Upper lobe of left lung (tissue), 6 donors: ENCODE data around the gene ST3GAL5. TPM values are rescaled to one million over a fixed set of nuclear protein-coding genes. Genes with fewer than 3 reads are reported as not detected.
A peak's percentile ranks its signal among the peaks of the same experiment; 100 is the strongest.

Experiments
- ATAC-seq, 2 donors: fragments of 200-7000 bp; cut with Tn5 transposase; one replicate each; pipeline ENCODE4 v1.9.1; 2022; ENCODE audit warnings: mild to moderate bottlenecking in 2 of 2, moderate library complexity in 2 of 2; ENCODE audit not compliant: low FRiP score in 2 of 2
- DNase-seq, 2 donors: peaks; one replicate each; pipeline ENCODE4 v3.0.0-alpha.2; 2019 to 2020
- H3K27ac ChIP-seq, 4 donors: fragments of 200-600 bp; sonication (generic); one replicate each; pipeline ENCODE4 v1.5.1; 2016 to 2019
- H3K27me3 ChIP-seq, 4 donors: fragments of 200-600 bp; sonication (generic); one replicate each; pipeline ENCODE4 v1.5.1; 2017 to 2019
- H3K36me3 ChIP-seq, 4 donors: fragments of 200-600 bp; sonication (generic); one replicate each; pipeline ENCODE4 v1.5.1; 2016 to 2019
- H3K4me1 ChIP-seq, 4 donors: fragments of 200-600 bp; sonication (generic); one replicate each; pipeline ENCODE4 v1.5.1; 2018 to 2019
- H3K4me3 ChIP-seq, 4 donors: fragments of 200-600 bp; sonication (generic); one replicate each; pipeline ENCODE4 v1.5.1; 2017 to 2019; ENCODE audit warnings: mild to moderate bottlenecking in 2 of 4, moderate library complexity in 1 of 4
- H3K9me3 ChIP-seq, 4 donors: fragments of 200-600 bp; sonication (generic); one replicate each; pipeline ENCODE4 v1.5.1; 2018 to 2019
- CTCF ChIP-seq, 6 experiments: fragments of 450-650 bp in 4 of 6; fragments of 200-600 bp in 2 of 6; sonication (generic) in 2 of 6; IDR thresholded peaks; one replicate each; pipeline ENCODE4 v1.5.1; 2016 to 2019; ENCODE audit warnings: antibody characterized with exemption in 6 of 6
- EP300 ChIP-seq, 4 donors: sonication (generic); formaldehyde crosslinking; IDR thresholded peaks; one replicate each; pipeline ENCODE4 v1.5.1; 2017; ENCODE audit warnings: antibody characterized with exemption in 4 of 4, control low read depth in 2 of 4
- POLR2A ChIP-seq, 4 donors: fragments of 450-650 bp; IDR thresholded peaks; one replicate each; pipeline ENCODE4 v1.5.1; 2016 to 2017; ENCODE audit warnings: antibody characterized with exemption in 4 of 4, mild to moderate bottlenecking in 2 of 4
- POLR2AphosphoS5 ChIP-seq, 2 donors: sonication (generic); formaldehyde crosslinking; IDR thresholded peaks; one replicate each; pipeline ENCODE4 v1.5.1; 2017; ENCODE audit warnings: antibody characterized with exemption in 2 of 2
- WGBS, 2 donors: methylation state at CpG; one replicate each; pipeline ENCODE4 v1.1.5; 2017 to 2018; 5-methylcytosine and 5-hydroxymethylcytosine counted together
- total RNA-seq, 6 donors: library from RNA; depleted of rRNA in 4 of 6; stranded (reverse); fragments of >200 nt in 4 of 6; gene quantifications; one replicate each; pipeline versions ENCODE4 v1.1.0 to v1.2.1, GENCODE V29; 2016 to 2021
- donor health status: DM: no; HTN: no; CAD: no; lungs with moderate emphysema.
- donor health status: DM: no; HTN: yes; CAD: no; lungs with severe emphysema.

The ST3GAL5 gene
- total RNA-seq, 6 donors from 2014 or later, result 54.5 to 162 (median 83.8) TPM

- H3K27ac ChIP-seq, result no peak overlapping the region
- H3K36me3 ChIP-seq, result no peaks in the 10 kb centered on the region
- TF ChIP-seq EP300 (IDR thresholded peaks at IDR 0.05), result no peak
- TF ChIP-seq POLR2A (IDR thresholded peaks at IDR 0.05), result no peak
- no peak for TF ChIP-seq CTCF (IDR thresholded peaks at IDR 0.05)
- no peak for TF ChIP-seq POLR2AphosphoS5 (IDR thresholded peaks at IDR 0.05)
- peaks cover 0 to 4% (median 2%) of the 10 kb centered on the region in 4 donors for H3K4me1 ChIP-seq
- DNase-seq, result no peak
- H3K9me3 ChIP-seq, result no peaks in the 10 kb centered on the region
- no peak for ATAC-seq
- no peak overlapping the region for H3K4me3 ChIP-seq
- H3K27me3 ChIP-seq, result no peaks in the 10 kb centered on the region
- WGBS, 2 donors, result 56 to 81% methylated on average over 3 of the region's 3 CpGs
Observed at GRCh38 chr2:85917887-85918795, 29.4 kb upstream of the ST3GAL5 start.

GRCh38 chr2:85915606-85916303 lies 27.0 kb upstream of the ST3GAL5 start:
- H3K36me3 ChIP-seq, result no peaks in the 10 kb centered on the region
- peak overlapping the region in 1 of 4 donors; percentile 2 for H3K27ac ChIP-seq
- WGBS, 2 donors, result 84 to 86% methylated on average over 3 of the region's 3 CpGs
- no peaks in the 10 kb centered on the region for H3K9me3 ChIP-seq
- H3K27me3 ChIP-seq, result no peaks in the 10 kb centered on the region
- TF ChIP-seq EP300 (IDR thresholded peaks at IDR 0.05), result no peak
- no peak for TF ChIP-seq POLR2A (IDR thresholded peaks at IDR 0.05)
- TF ChIP-seq CTCF (IDR thresholded peaks at IDR 0.05), result no peak
- TF ChIP-seq POLR2AphosphoS5 (IDR thresholded peaks at IDR 0.05), result no peak
- ATAC-seq (no peak), DNase-seq (no peak)
- H3K4me3 ChIP-seq, result no peak overlapping the region
- peaks cover 0 to 4% (median 2%) of the 10 kb centered on the region in 4 donors for H3K4me1 ChIP-seq

- 50 to 57% methylated on average over 2 of the region's 2 CpGs for WGBS, 2 donors
- TF ChIP-seq POLR2AphosphoS5 (IDR thresholded peaks at IDR 0.05) (no peak), CTCF (IDR thresholded peaks at IDR 0.05) (no peak), POLR2A (IDR thresholded peaks at IDR 0.05) (no peak), EP300 (IDR thresholded peaks at IDR 0.05) (no peak)
- Histone ChIP-seq H3K27ac (no peak overlapping the region), H3K27me3 (no peaks in the 10 kb centered on the region), H3K36me3 (no peaks in the 10 kb centered on the region), H3K9me3 (no peaks in the 10 kb centered on the region), H3K4me3 (no peak overlapping the region), H3K4me1 (peaks cover 0 to 4% (median 2%) of the 10 kb centered on the region in 4 donors)
- no peak for ATAC-seq
- no peak for DNase-seq
Observed at GRCh38 chr2:85914922-85915321, 26.1 kb upstream of the ST3GAL5 start.

GRCh38 chr2:85913884-85914881 lies 25.4 kb upstream of the ST3GAL5 start:
- H3K4me3 ChIP-seq, result no peak overlapping the region
- no peaks in the 10 kb centered on the region for H3K9me3 ChIP-seq
- H3K36me3 ChIP-seq, result no peaks in the 10 kb centered on the region
- no peaks in the 10 kb centered on the region for H3K27me3 ChIP-seq
- peak in 1 of 2 donors; percentile 87 for ATAC-seq
- peaks cover 0 to 4% (median 2%) of the 10 kb centered on the region in 4 donors for H3K4me1 ChIP-seq
- TF ChIP-seq EP300 (IDR thresholded peaks at IDR 0.05) (no peak), POLR2A (IDR thresholded peaks at IDR 0.05) (no peak)
- 72 to 88% methylated on average over 4 of the region's 4 CpGs for WGBS, 2 donors
- no peak for DNase-seq
- H3K27ac ChIP-seq, result no peak overlapping the region
